Endometrial microvascular endothelial cells (primary cell): Measurements from ENCODE around the gene MKNK1. TPM values are rescaled to one million over a fixed set of nuclear protein-coding genes. Genes with fewer than 3 reads are reported as not detected.

Source experiments
- in situ Hi-C: cut with HindIII; loops from 2 replicates; pipeline ENCODE4 v1.10.0; 2017; ENCODE audit warnings: low sequenced_read_pairs, low pct_unique_long_range_greater_than_20kb; ENCODE audit errors: inconsistent ontology term
- total RNA-seq: library from RNA; depleted of rRNA; stranded (reverse); fragments of >200 nt; gene quantifications from one replicate; pipeline ENCODE4 v1.2.3, GENCODE V29; 2015; ENCODE audit errors: inconsistent ontology term

The MKNK1 gene
- total RNA-seq, 1 donor from 2014 or later: 21.0 TPM

DNA sequence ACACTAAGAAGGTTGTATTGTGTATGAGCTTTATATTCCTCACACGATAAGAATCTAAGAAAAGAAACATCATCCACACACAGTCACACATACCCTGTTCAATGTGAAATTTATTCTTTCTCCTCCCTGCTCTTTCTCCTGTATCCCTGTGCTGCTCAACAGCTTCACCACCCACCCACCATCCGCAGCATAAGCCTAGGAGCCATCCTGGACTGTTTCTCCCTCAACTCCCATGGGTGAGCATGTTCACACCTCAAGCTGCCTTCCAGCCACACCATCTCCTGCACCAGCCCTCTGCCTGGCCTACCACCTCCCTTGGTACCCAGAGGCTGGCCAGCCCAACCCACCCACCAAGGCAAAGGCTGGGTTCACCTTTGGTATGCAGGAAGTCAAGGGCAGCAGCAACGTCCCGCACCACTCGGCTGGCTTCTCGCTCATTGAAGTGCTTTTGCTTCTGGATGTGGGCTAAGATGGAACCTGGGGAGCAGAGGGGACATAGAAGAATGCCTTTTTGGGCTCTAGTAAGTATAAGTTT, 32.3 kb downstream of the MKNK1 start:
- in situ Hi-C loops: no loop called here

DNA sequence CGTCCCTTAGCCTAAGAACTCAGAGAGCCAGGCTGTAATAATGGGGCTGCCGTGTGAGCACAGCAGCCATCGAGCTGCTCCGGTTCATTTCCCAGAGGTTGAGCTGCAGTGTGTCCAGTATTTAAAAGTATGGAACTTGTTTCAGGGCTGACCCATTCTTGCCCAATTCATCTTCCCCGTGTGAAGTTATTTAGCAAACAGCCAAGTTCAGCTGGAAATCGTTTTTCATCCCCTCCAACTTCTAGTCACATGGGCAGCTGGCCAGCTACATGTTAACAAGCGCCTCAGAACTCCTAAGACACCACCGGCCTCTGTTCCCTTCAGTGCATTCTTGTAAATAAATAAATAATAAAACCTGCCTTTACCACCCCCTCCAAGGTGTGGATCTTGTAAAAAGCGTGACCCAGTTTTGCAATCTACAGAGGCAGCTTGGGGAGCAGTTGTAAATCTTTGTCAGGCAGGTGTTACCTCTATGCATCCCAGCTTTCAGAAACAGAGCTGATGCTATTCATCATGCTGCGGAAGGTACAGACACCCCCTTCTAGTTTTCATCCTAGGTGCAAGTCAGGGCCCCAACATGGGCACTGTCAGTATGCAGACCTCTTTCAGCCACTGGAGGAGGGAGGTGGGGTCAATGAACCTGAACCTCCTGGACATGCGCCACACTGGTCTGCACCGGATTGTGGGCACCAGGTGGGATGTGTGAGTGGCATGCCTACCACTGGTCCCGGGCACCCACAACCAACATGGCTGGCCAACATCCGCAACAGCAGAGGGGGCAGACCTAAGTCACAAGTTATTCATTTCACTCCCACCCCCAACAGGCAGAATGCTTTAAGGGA, 34.0 kb downstream of the MKNK1 start:
- in situ Hi-C loops: no loop called here

DNA sequence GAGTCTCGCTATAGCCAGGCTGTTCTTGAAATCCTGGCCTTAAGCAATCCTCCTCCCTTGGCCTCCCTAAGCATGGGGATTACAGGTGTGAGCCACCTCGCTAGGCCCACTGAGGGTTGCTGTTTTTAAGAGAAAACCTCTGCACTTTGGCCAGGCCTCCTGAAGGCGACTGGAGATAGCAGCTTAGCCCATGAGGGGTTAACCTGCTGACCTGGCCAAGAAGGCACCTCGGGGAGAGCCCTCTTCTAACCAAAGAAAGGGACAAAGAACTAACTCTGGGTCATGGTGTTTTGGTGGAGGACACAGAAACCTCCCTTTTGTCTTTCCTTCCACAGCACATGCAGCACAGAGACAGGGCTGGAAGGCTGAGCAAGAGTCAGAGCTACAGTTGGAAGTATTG, 35.0 kb downstream of the MKNK1 start:
- in situ Hi-C loops: no loop called here

DNA sequence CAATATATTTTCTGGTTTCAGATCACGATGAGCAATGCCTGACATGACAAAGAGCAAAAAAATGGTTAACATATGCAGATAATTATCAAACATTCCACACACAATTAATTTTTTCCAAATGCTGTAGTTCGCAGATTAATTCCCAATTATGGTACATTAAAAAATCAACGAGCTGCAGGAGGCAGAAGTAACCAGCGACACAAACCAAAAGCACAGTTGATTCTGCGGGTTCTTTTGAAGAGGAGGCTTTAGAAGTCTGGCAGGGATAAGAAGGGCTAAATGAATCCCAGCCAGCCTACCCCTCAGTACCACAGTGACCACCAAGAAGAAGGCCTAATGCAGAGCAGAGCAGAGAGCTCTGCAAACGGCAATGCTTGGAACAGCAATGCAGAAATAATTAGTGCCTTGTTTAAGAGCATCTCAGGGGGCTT, 35.6 kb downstream of the MKNK1 start:
- in situ Hi-C loops: no loop called here

DNA sequence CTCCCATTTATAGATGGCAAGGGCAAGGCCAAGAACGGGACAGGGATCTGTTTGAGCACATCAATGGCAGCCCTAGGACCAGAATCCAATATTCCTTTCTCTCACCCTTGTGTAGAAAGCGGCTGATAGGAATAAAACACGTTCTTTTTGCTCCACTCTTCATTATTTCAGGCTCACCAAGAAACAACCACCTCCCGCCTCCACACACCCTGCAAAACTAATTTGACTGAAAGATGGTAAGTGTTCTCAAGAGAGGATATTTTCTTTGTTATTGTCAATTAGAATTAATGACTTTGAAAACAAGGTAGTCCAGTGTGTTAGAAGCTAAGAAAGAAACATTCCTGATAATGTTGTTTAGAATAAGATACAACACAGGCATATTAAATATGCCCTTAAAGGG, 40.7 kb downstream of the MKNK1 start:
- in situ Hi-C loops: no loop called here

DNA sequence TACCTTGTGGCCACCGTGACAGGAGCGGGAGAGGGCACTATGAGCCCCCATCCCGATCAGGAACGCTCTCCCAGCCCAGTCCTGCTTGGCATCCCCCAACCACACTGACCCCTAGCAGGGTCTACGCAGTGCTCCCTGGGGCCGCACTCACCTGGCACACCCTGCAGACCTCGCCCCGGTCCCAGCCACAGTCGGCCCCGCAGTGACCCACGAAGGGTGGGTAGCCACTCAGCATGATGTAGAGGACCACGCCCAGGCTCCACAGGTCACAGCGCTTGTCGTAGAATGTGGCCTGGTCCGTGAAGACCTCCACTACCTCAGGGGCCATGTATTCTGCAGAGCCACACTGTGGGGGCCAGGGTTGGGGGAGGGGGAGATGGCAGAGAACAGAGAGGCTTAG, 41.6 kb downstream of the MKNK1 start:
- in situ Hi-C loops: no loop called here

DNA sequence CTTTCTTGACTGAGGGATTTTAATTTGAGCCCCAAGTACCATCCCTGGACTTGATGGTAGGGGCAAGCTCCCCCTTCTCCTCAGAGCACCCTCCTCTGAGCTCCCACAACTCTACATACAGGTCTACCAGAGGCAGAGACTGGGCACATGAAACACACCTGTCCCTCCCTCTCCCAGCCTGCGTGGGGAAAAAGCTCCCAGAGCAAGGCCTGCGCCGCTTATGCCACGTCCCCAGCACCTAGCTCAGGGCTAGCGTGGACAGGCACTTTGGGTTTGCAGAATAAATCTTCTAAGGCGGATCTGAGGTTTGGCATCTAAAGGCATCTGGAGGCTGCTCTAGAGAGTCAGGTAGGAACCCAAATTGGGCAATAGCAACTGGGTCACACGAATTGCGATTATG, 45.1 kb downstream of the MKNK1 start:
- in situ Hi-C loops: no loop called here

DNA sequence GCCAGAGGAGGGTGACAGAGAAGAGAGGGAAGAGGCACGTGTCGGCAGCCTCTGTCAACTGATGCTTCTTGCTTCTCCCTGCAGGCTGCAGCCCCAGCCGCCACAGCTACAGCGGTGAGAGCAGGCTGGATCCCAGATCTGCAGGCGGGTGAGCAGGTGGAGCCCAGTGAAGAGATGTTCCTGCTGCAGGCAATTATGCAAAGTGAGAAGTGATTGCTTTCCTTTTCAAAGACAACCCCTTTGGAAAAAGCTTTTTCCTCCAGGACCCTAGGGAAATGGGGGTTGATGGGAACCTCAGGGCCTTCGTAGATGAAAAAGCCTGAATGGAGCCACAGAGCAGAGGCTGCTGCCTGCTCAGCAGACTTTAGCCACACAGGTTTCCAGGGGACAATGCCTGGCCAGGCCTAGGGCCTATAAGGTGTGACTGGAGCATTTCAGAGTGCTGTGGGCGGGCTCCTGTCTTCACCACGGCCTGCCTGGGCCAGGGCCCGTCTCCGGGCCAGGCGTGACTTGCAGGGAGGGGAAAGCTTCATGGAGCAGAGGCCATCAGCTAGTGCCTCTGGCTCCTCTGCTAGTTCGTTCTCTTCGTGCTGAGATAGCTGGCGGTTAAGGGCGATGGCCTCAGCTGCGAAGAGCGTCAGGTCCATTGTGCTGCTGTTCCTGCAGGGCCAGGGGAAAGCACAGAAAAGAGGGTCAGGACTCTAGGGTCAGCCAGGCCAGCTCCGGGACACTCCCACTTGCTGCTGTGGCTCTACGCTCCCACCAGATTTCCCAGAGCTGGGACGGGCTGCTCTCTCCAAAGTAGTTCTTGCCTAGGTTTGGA, 45.7 kb downstream of the MKNK1 start:
- in situ Hi-C loops: no loop called here

DNA sequence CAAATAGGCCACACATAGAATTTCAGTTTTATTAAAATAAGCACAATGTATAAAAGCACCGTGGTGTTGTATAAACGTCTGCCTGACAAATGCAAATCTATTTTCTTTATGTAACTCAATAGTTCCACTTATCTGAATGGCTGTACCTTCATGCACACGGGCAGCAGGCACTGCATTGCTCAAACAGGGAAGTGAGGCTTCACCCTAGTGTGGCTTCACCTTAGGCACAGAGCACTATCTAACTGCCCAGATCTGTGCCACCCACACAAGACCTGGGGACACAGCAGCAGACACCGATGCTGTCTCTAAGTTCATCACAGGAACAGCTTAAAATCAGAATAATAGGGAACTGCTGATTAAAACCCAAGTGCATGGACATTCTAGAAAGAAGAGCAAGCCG, 46.7 kb downstream of the MKNK1 start:
- in situ Hi-C loops: no loop called here

DNA sequence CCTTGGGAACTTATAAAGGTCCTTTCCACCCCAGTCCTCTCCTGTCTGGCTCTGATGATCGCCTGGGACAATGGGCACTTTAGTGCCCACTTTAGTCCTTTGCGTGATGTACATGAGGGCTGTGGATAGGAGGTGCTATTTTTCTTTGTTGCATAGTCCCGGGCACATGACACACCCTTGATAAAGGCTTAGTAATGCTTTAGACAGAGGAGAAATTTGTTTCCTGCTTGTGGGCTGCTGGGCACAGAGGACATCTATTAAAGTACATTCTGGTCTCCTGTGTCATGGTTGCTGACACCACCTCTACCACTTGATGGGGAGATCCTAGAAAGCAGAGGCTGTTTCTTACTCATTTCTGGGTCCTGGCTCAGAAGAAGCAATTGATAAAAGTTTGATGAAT, 47.2 kb downstream of the MKNK1 start:
- in situ Hi-C loops: no loop called here

DNA sequence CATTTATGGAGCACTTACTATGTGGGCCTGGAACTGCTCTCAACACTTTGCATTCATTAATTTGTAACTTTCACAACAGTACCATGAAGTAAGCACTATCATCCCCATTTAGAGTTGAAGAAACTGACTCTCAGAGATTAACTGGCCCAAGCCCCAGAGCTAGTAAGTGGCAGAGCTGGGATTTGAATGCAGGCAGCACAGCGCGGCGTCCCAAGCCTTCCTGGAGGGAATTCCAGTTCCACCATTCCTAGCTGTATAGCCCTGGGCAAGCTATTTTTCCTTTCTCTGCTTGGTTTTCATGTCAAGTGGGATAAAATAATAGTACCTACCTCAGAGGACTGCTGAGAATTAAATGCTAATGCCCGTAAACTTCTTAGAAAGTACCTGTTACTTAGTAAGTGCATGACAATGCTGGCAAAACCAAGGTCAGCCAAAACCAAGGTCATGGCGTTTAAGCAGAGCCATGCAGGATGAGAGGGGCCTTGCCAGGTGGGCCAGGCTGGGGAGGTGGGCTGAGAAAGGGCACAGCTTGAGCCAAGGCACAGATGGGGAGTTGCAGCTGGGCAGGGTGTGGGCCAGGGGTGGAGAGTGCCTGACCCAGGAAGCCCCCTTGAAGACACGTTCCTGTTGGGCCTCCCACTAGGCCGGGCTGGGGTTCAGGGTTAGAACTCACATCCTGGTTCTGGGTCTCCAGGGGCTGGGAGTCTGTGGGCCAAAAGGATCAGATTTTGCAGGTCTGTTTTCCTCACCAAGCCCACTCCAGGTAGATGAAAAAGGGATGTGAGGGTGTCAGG, 48.0 kb downstream of the MKNK1 start:
- in situ Hi-C loops: no loop called here

DNA sequence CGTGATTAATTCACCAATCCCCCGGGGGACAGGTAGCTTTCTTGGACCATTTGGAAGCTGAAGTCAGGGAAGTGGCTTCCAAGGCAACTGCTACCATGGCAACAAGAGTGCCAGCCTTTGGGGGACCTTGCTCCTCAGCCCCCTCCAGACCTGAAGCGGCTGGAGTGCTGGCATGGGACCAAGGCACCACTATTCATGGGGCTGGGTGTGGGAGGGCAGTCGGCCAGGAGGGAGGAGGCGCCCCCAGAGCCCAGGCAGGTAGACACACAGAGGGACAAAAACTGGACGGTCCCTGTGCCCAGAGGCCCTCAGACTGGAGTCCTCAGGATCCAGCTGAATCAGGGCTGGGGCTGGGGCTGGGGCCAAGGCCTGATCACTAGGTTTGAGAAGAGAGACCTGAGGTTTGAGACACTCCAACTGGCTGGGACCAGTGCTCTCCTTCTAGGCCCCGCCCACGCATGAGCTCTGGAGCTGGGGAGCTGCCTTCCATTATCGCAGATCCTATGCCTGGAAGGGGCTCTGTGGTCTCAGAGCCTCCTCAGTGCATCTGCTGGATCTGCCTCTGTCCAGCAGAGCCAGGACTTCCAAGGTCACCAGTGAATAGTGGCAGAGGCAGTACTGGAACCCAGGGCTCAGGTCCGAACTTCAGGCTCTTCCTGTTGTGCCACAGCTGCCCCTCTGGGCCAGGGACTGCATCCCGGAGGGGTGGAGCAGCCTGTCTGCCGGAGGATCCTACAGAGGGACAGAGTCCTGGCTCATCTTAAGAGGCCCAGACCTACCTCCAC, 49.3 kb downstream of the MKNK1 start:
- in situ Hi-C loops: no loop called here

DNA sequence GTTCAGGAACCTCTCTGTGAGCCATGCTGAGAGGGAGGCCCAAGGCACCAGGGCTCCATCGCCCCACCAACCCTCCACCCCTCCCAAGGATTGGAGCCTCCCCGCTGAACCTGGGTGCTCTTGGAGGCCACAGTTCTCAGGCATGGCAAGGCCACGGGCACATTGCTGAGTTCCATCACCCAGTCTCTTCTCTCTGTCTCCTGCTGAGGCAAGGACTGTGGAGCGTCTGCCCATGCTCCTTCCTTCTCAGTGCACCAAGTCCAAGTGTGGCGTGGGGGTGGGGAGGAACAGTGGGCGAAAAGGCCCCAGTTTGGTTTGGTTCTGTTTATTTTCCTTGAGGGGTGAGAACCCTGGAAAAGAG, 49.9 kb downstream of the MKNK1 start:
- in situ Hi-C loops: no loop called here

DNA sequence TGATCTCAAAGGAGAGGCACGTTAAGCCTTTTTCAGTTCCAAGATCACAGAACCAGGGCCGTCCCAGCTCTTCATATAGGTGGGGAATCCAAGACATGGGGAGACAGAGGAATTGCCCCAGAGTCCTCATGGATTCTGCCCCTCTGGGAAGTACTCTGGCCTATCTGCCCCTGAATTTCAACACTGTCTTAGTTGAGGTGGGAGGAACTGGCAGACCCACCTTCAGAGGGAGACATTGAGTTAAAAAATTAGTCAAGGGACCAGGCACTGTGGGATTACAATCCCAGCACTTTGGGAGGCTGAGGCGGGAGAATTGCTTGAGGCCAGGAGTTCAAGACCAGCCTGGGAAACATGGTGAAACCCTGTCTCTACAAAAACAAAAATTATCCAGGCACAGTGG, 50.6 kb downstream of the MKNK1 start:
- in situ Hi-C loops: no loop called here

DNA sequence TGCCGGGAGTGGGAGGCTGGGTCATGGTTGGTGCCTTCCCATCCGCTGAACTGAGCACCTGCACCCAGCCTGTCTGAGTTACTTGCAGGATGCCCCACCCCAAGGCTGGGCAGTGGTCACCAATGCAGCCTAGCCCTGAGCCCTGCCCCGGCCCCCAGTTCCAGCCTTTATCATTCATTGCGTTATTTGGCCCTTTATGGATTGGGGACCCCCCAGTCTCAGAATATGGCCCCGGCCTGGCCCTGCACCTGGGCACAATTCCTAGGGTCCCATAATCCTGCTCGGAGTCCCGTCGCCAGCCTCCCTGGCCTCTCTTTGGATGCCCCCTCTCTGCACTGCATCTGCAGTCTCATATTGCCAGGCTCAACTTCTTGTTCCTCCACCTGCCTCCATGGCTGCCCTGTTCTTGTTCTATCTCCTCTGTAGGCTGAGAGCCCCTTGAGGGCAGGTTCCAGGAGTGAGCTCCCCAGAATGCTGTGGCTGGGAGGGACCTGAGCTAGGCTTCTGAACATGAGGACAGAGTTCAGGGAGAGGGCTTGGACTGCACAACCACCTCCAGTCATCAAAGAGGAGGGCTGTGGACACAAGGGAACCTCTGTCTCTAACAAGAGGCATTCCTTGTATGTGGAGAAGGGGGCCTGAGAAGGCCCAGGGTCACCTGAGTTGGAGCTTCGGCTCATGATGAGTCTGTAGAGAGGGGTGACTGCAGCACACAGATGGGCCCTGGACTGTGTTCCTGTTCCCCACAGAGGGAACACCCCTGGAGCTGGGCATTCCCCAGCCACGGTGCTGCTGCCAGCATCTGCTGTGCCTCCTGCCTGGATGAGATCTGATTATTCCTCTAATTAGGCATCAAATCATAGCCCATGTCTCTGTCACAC, 51.5 kb downstream of the MKNK1 start:
- in situ Hi-C loops: no loop called here

DNA sequence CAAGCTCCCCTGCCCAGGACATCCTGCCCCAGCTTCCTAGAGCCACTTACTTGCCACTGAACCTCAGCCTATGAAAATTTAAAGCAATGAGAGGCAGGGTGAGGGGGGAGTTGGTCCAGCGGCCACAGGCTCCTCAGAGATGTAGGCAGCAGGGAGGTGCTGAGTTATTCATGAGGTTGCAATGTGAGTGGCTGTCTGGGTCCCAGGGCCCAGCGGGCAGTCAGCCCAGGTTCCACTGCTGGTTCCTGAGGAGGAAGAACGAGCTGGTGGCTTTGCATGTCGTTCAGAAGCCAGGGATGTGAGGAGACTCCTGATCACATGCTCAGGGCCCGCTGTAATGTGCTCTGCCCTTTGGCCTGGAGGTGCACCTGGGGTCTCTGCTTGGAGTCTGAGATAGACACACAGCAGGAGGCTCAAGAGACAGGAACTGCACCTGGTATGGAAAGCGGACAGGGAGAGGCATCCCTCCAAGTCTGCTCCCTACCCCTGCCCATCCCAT, 52.4 kb downstream of the MKNK1 start, which contains the start of gene KNCN:
Gene KNCN, minus strand, starts transcription at position 51 of the 499 bp plus-strand sequence. CDS start 432 bp downstream, outside the sequence.
- in situ Hi-C loops: no loop called here

DNA sequence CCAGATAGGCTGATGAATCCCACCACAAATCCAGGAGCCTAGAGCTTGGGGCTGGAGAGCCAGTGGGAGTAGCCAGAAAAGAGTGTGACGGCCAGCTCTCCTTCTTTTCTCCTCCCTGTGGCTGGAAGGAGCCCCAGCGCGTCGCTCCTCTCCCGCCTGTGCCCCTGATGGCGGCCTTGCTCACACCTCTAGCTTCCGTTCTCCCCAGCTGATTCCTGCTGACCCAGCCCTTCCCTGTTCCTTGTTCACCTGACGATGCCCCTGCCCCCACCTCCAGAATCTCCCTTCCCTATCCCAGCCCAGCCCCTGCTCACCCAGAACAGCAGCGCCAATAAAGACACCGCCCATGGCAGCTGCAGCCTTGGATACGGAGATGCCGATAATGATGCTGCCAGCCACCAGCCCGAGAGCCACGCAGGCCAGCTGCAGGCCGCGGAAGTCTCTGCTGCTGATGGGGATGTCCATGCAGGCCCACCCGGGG, 53.3 kb downstream of the MKNK1 start:
- in situ Hi-C loops: no loop called here
